ENCODE results near the gene GRID2IP.
A peak's percentile ranks its signal among the peaks of the same experiment; 100 is the strongest.

Gene GRID2IP

GRCh38 chr7:6558837-6559236 lies 7.6 kb upstream of the GRID2IP start:
- TF ChIP-seq CTCF (IDR thresholded peaks at IDR 0.05; ENCODE audit: low read depth, low read length, missing control alignments) = peak; percentile 54
- no peak overlapping the region for H3K4me3 ChIP-seq (ENCODE audit: low read depth, low read length)
- no peak for DNase-seq (ENCODE audit: low read depth)

GRCh38 chr7:6556196-6556595 lies 4.9 kb upstream of the GRID2IP start:
- H3K4me3 ChIP-seq (ENCODE audit: low read depth, low read length) = no peak overlapping the region
- no peak for DNase-seq (ENCODE audit: low read depth)
- peak; percentile 55 for TF ChIP-seq CTCF (IDR thresholded peaks at IDR 0.05; ENCODE audit: low read depth, low read length, missing control alignments)

- no peak for DNase-seq (ENCODE audit: low read depth)
- no peak overlapping the region for H3K4me3 ChIP-seq (ENCODE audit: low read depth, low read length)
- TF ChIP-seq CTCF (IDR thresholded peaks at IDR 0.05; ENCODE audit: low read depth, low read length, missing control alignments) = no peak
These were observed 3.6 kb upstream of the GRID2IP start for GRCh38 chr7:6554848-6555247.

GRCh38 chr7:6553448-6554044 lies 2.3 kb upstream of the GRID2IP start:
- DNase-seq (ENCODE audit: low read depth) = no peak
- H3K4me3 ChIP-seq (ENCODE audit: low read depth, low read length) = no peak overlapping the region
- TF ChIP-seq CTCF (IDR thresholded peaks at IDR 0.05; ENCODE audit: low read depth, low read length, missing control alignments) = no peak

GRCh38 chr7:6547400-6547799 lies 3.9 kb downstream of the GRID2IP start:
- DNase-seq (ENCODE audit: low read depth) = no peak
- no peak overlapping the region for H3K4me3 ChIP-seq (ENCODE audit: low read depth, low read length)
- no peak for TF ChIP-seq CTCF (IDR thresholded peaks at IDR 0.05; ENCODE audit: low read depth, low read length, missing control alignments)

- TF ChIP-seq CTCF (IDR thresholded peaks at IDR 0.05; ENCODE audit: low read depth, low read length, missing control alignments) = no peak
- no peak for DNase-seq (ENCODE audit: low read depth)
- no peak overlapping the region for H3K4me3 ChIP-seq (ENCODE audit: low read depth, low read length)
These were observed 4.6 kb downstream of the GRID2IP start for GRCh38 chr7:6546498-6547251.
